Panc1 (cell line): ENCODE data around the gene CUEDC2.

Experiments used
- CTCF ChIP-seq: fragments of 450-650 bp; IDR thresholded peaks from 2 replicates; pipeline ENCODE4 v1.5.1; 2017; ENCODE audit warnings: mild to moderate bottlenecking
- REST ChIP-seq, 2 experiments: IDR thresholded peaks; 2 replicates each; pipeline ENCODE4 v1.6.1; 2011 to 2012; ENCODE audit warnings: low read depth in 2 of 2, control low read depth in 1 of 2, low read length in 1 of 2, mild to moderate bottlenecking in 1 of 2, moderate library complexity in 1 of 2; ENCODE audit not compliant: insufficient read depth in 1 of 2

GRCh38 chr10:102416283-102416682 is 16.1 kb downstream of the CUEDC2 start:
- TF ChIP-seq REST (IDR thresholded peaks at IDR 0.05; ENCODE audit: insufficient read depth in 1 of 2, low read depth in 2 of 2, low read length in 1 of 2) (no peak), CTCF (no peak)
